Neural progenitor cell (in vitro differentiated cells): ENCODE results near the gene LTBP1. TPM values are rescaled to one million over a fixed set of nuclear protein-coding genes. Genes with fewer than 3 reads are reported as not detected.

Source experiments
- DNase-seq: peaks from one replicate; pipeline ENCODE4 v3.0.0-alpha.2; 2016; ENCODE audit warnings: low spot score
- H2AFZ ChIP-seq: fragments of 200-600 bp; sonication (generic); replicated peaks from 2 replicates; pipeline ENCODE4 v1.6.1; 2016; ENCODE audit warnings: antibody characterized with exemption
- H3F3A ChIP-seq: fragments of 200-600 bp; sonication (generic); 2 replicates; pipeline ENCODE4 v1.6.1; 2016; ENCODE audit warnings: antibody characterized with exemption, low read depth
- H3K27ac ChIP-seq: fragments of 200-600 bp; sonication (generic); 2 replicates; pipeline ENCODE4 v1.5.1; 2016; ENCODE audit warnings: mild to moderate bottlenecking
- H3K27me3 ChIP-seq: fragments of 200-600 bp; sonication (generic); 2 replicates; pipeline ENCODE4 v1.6.1; 2016; ENCODE audit warnings: mild to moderate bottlenecking, moderate library complexity
- H3K36me3 ChIP-seq: fragments of 200-600 bp; sonication (generic); 2 replicates; pipeline ENCODE4 v1.5.1; 2016
- H3K4me1 ChIP-seq: fragments of 200-600 bp; sonication (generic); 2 replicates; pipeline ENCODE4 v1.6.1; 2016; ENCODE audit warnings: mixed run types
- H3K4me2 ChIP-seq: fragments of 200-600 bp; sonication (generic); 2 replicates; pipeline ENCODE4 v1.6.1; 2016
- H3K4me3 ChIP-seq: fragments of 200-600 bp; sonication (generic); 2 replicates; pipeline ENCODE4 v1.5.1; 2016
- H3K79me2 ChIP-seq: fragments of 200-600 bp; sonication (generic); 2 replicates; pipeline ENCODE4 v1.6.1; 2016; ENCODE audit warnings: low read depth
- H3K9ac ChIP-seq: fragments of 200-600 bp; sonication (generic); 2 replicates; pipeline ENCODE4 v1.6.1; 2016
- H3K9me3 ChIP-seq: fragments of 200-600 bp; sonication (generic); 2 replicates; pipeline ENCODE4 v1.5.1; 2016; ENCODE audit warnings: low read depth
- H4K20me1 ChIP-seq: fragments of 200-600 bp; sonication (generic); 2 replicates; pipeline ENCODE4 v1.6.1; 2016; ENCODE audit warnings: low read depth
- H3K27ac Mint-ChIP-seq: 3 replicates; pipeline ENCODE4 v1.8.0; 2021; ENCODE audit warnings: mixed read lengths
- H3K27me3 Mint-ChIP-seq: 2 replicates; pipeline ENCODE4 v1.8.0; 2022; ENCODE audit warnings: low read depth, mild to moderate bottlenecking, inconsistent platforms, moderate library complexity, mixed read lengths; ENCODE audit not compliant: insufficient read depth
- H3K36me3 Mint-ChIP-seq: 3 replicates; pipeline ENCODE4 v1.8.0; 2021; ENCODE audit warnings: mixed read lengths
- H3K4me1 Mint-ChIP-seq: 3 replicates; pipeline ENCODE4 v1.8.0; 2021; ENCODE audit warnings: mixed read lengths
- H3K4me3 Mint-ChIP-seq: 3 replicates; pipeline ENCODE4 v1.8.0; 2021; ENCODE audit warnings: mild to moderate bottlenecking, moderate library complexity, mixed read lengths
- H3K9me3 Mint-ChIP-seq: 3 replicates; pipeline ENCODE4 v1.8.0; 2020; ENCODE audit warnings: mixed read lengths
- EZH2 ChIP-seq: fragments of 200-600 bp; sonication (generic); IDR thresholded peaks from 2 replicates; pipeline ENCODE4 v1.6.1; 2017; ENCODE audit warnings: antibody characterized with exemption, mild to moderate bottlenecking, moderate library complexity
- EZH2phosphoT487 ChIP-seq: fragments of 200-600 bp; sonication (generic); IDR thresholded peaks from 2 replicates; pipeline ENCODE4 v1.6.1; 2017; ENCODE audit warnings: antibody characterized with exemption
- total RNA-seq: library from RNA; depleted of rRNA; stranded (reverse); fragments of >200 nt; gene quantifications from 2 replicates; pipeline ENCODE4 v1.2.3, GENCODE V29; 2015; ENCODE audit warnings: low replicate concordance
- TF ChIP-seq, protein P1 (sequence below): fragments of 200-600 bp; sonication (generic); IDR thresholded peaks from 2 replicates; pipeline ENCODE4 v1.5.1; 2017; ENCODE audit warnings: antibody characterized with exemption, mild to moderate bottlenecking

Gene LTBP1
- total RNA-seq, 1 donor from 2014 or later, result 50.5 TPM

DNA sequence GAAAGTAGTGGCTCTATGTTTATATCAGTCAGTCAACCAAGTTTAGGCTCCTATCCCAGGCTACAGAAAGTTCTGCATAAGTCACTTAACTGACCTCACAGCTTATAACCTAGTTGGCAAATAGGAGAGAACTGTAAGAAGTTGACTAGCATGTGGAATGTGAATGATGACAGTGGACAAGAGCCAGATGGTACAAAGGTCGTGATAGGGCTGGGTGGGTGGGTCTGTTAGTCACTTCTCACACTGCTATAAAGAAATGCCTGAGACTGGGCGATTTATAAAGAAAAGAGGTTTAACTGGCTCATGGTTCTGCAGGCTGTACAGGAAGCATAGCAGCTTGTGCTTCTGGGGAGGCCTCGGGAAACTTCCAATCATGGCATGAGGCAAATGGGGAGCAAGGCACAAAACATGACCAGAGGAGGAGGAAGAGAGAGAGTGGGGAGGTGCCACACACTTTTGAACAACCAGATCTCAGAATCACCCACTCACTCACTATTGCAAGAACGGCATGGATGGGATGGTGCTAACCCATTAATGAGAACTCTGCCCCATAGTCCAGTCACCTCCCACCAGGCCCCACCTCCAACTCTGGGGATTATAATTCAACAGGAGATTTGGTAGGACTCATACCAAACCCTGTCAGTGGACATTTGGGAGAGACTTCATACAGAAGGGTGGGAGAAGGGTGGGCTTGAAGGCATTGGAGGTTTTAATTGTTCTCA, 68.8 kb downstream of the LTBP1 start:
- DNase-seq, result no peak
- Mint-ChIP-seq H3K9me3 (no peaks in the 10 kb centered on the region), H3K36me3 (peaks cover 2% of the 10 kb centered on the region), H3K4me1 (peaks cover 45% of the 10 kb centered on the region), H3K4me3 (no peak overlapping the region), H3K27ac (no peak overlapping the region), H3K27me3 (peaks cover 2% of the 10 kb centered on the region)
- Histone ChIP-seq H3K4me1 (peaks cover 15% of the 10 kb centered on the region), H3K4me3 (no peak overlapping the region), H3K36me3 (no peaks in the 10 kb centered on the region), H3K27me3 (no peaks in the 10 kb centered on the region), H4K20me1 (no peaks in the 10 kb centered on the region), H3K9ac (no peak overlapping the region), H3K9me3 (no peaks in the 10 kb centered on the region), H3K27ac (no peak overlapping the region), H3F3A (no peaks in the 10 kb centered on the region), H2AFZ (no peak overlapping the region), H3K79me2 (no peaks in the 10 kb centered on the region), H3K4me2 (no peak overlapping the region)
- TF ChIP-seq, protein P1, sequence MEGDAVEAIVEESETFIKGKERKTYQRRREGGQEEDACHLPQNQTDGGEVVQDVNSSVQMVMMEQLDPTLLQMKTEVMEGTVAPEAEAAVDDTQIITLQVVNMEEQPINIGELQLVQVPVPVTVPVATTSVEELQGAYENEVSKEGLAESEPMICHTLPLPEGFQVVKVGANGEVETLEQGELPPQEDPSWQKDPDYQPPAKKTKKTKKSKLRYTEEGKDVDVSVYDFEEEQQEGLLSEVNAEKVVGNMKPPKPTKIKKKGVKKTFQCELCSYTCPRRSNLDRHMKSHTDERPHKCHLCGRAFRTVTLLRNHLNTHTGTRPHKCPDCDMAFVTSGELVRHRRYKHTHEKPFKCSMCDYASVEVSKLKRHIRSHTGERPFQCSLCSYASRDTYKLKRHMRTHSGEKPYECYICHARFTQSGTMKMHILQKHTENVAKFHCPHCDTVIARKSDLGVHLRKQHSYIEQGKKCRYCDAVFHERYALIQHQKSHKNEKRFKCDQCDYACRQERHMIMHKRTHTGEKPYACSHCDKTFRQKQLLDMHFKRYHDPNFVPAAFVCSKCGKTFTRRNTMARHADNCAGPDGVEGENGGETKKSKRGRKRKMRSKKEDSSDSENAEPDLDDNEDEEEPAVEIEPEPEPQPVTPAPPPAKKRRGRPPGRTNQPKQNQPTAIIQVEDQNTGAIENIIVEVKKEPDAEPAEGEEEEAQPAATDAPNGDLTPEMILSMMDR, result no peak
- TF ChIP-seq EZH2 (no peak), EZH2phosphoT487 (no peak)

DNA sequence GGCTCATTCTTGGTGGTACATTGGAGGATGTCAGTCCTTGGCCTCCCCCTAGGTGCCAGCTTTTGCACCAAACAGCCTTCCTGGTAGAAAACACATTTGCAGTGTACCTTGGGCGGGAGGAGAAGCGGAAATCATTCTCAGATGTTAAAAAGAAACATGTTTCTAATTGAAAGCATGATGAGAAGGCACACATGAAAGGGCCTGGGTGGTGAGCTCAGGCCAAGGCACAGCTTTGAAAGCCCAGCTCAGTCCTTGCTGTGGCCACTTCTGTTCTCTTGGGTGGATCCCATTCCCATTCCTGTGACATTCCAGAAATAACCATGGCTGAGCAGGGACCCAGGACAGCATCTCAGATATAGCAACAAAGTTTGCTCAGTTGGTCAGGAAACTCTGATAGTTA, 71.5 kb downstream of the LTBP1 start:
- Mint-ChIP-seq H3K36me3 (peaks cover 4% of the 10 kb centered on the region), H3K27me3 (peaks cover 2% of the 10 kb centered on the region), H3K9me3 (no peaks in the 10 kb centered on the region), H3K4me3 (no peak overlapping the region), H3K27ac (no peak overlapping the region), H3K4me1 (peaks cover 47% of the 10 kb centered on the region)
- Histone ChIP-seq H3K27ac (no peak overlapping the region), H3K9ac (no peak overlapping the region), H3K36me3 (no peaks in the 10 kb centered on the region), H3F3A (no peaks in the 10 kb centered on the region), H3K4me1 (peaks cover 24% of the 10 kb centered on the region), H4K20me1 (no peaks in the 10 kb centered on the region), H3K4me3 (no peak overlapping the region), H3K27me3 (no peaks in the 10 kb centered on the region), H2AFZ (no peak overlapping the region), H3K4me2 (no peak overlapping the region), H3K79me2 (no peaks in the 10 kb centered on the region), H3K9me3 (no peaks in the 10 kb centered on the region)
- no peak for DNase-seq
- TF ChIP-seq EZH2phosphoT487 (no peak), EZH2 (no peak)
- TF ChIP-seq, protein P1, result no peak

DNA sequence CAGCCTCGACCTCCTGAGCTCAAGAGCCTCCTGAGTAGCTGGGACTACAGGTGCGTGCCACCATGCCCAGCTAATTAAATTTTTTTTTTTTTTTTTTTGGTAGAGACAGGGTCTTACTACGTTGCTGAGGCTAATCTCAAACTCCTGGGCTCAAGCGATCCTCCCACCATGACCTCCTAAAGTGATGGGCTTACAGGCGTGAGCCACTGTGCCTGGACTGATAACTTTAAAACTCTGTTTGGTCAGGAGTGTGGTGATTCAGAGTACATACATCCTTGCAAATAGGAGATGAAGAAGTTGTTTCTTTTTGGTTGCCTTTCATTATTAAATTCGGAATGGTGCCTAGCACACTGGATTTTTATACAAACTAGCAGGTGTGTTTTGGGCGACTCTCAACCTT, 73.0 kb downstream of the LTBP1 start:
- Histone ChIP-seq H3K9me3 (no peaks in the 10 kb centered on the region), H3K27ac (no peak overlapping the region), H3K9ac (no peak overlapping the region), H4K20me1 (no peaks in the 10 kb centered on the region), H3K4me1 (peaks cover 10% of the 10 kb centered on the region), H3K27me3 (no peaks in the 10 kb centered on the region), H2AFZ (no peak overlapping the region), H3K36me3 (no peaks in the 10 kb centered on the region), H3K79me2 (no peaks in the 10 kb centered on the region), H3K4me2 (no peak overlapping the region), H3F3A (no peaks in the 10 kb centered on the region), H3K4me3 (no peak overlapping the region)
- Mint-ChIP-seq H3K27ac (no peak overlapping the region), H3K4me1 (peaks cover 34% of the 10 kb centered on the region), H3K4me3 (no peak overlapping the region), H3K27me3 (peaks cover 2% of the 10 kb centered on the region), H3K9me3 (peaks cover 5% of the 10 kb centered on the region), H3K36me3 (peaks cover 12% of the 10 kb centered on the region)
- DNase-seq, result no peak
- TF ChIP-seq, protein P1, result no peak
- TF ChIP-seq EZH2phosphoT487 (no peak), EZH2 (no peak)
